OCI-LY1 (cell line): ENCODE data around the gene SCN5A.

ENCODE experiments used
- H2AFZ ChIP-seq: fragments of 200-600 bp; sonication (generic), shearing (Covaris generic); 2 replicates; pipeline ENCODE4 v1.6.0; 2014; ENCODE audit warnings: antibody characterized with exemption, mild to moderate bottlenecking, low read length
- H3F3A ChIP-seq: fragments of 200-600 bp; sonication (generic), shearing (Covaris generic); 2 replicates; pipeline ENCODE4 v1.6.0; 2014; ENCODE audit warnings: mild to moderate bottlenecking, antibody characterized with exemption, low read length, moderate library complexity; ENCODE audit not compliant: insufficient read depth
- H3K27ac ChIP-seq: fragments of 200-600 bp; sonication (generic); 2 replicates; pipeline ENCODE4 v1.5.1; 2014; ENCODE audit warnings: low read length, mixed run types, mild to moderate bottlenecking, low read depth; ENCODE audit not compliant: poor library complexity, severe bottlenecking
- H3K27me3 ChIP-seq: fragments of 200-600 bp; sonication (generic); 2 replicates; pipeline ENCODE4 v1.6.0; 2014; ENCODE audit warnings: antibody characterized with exemption, mild to moderate bottlenecking, low read length, moderate library complexity; ENCODE audit not compliant: insufficient read depth
- H3K36me3 ChIP-seq: fragments of 200-600 bp; sonication (generic); 2 replicates; pipeline ENCODE4 v1.6.1; 2014; ENCODE audit warnings: mild to moderate bottlenecking, antibody characterized with exemption, low read length, moderate library complexity, mixed read lengths; ENCODE audit not compliant: insufficient read depth
- H3K4me1 ChIP-seq: fragments of 200-600 bp; sonication (generic); 2 replicates; pipeline ENCODE4 v1.5.1; 2014; ENCODE audit warnings: mild to moderate bottlenecking, low read length, moderate library complexity; ENCODE audit not compliant: insufficient read depth, severe bottlenecking
- H3K4me2 ChIP-seq: fragments of 200-600 bp; sonication (generic), shearing (Covaris generic); 2 replicates; pipeline ENCODE4 v1.6.1; 2014; ENCODE audit warnings: low read length
- H3K4me3 ChIP-seq: fragments of 200-600 bp; sonication (generic); 2 replicates; pipeline ENCODE4 v1.5.1; 2014; ENCODE audit warnings: low read length, low read depth, mild to moderate bottlenecking, mixed read lengths; ENCODE audit not compliant: poor library complexity, severe bottlenecking
- H3K79me2 ChIP-seq: fragments of 200-600 bp; shearing (Covaris generic); 2 replicates; pipeline ENCODE4 v1.6.1; 2016; ENCODE audit warnings: mixed run types, low read length, mixed read lengths; ENCODE audit not compliant: insufficient read depth
- H3K9ac ChIP-seq: fragments of 200-600 bp; sonication (generic), shearing (Covaris generic); 2 replicates; pipeline ENCODE4 v1.6.1; 2014; ENCODE audit warnings: mild to moderate bottlenecking, low read length, mixed read lengths
- H3K9me2 ChIP-seq: fragments of 200-600 bp; sonication (generic), shearing (Covaris generic); 2 replicates; pipeline ENCODE4 v1.6.1; 2014; ENCODE audit warnings: low read depth, mild to moderate bottlenecking, low read length, mixed read lengths
- H3K9me3 ChIP-seq: fragments of 200-600 bp; shearing (Covaris generic); 2 replicates; pipeline ENCODE4 v1.6.1; 2014; ENCODE audit warnings: low read length, mixed read lengths
- H4K20me1 ChIP-seq: fragments of 200-600 bp; sonication (generic), shearing (Covaris generic); 2 replicates; pipeline ENCODE4 v1.6.0; 2016; ENCODE audit warnings: mild to moderate bottlenecking, low read length; ENCODE audit not compliant: insufficient read depth
- CTCF ChIP-seq: fragments of 200-600 bp; sonication (generic), shearing (Covaris generic); IDR thresholded peaks from 2 replicates; pipeline ENCODE4 v1.5.1; 2017; ENCODE audit warnings: mild to moderate bottlenecking, antibody characterized with exemption, low read length, moderate library complexity, mixed read lengths
- EZH2 ChIP-seq: fragments of 200-600 bp; sonication (generic), shearing (Covaris generic); IDR thresholded peaks from 2 replicates; pipeline ENCODE4 v1.8.0; 2017; ENCODE audit warnings: borderline replicate concordance, mixed run types, mild to moderate bottlenecking, antibody characterized with exemption, low read length, moderate library complexity, mixed read lengths

SCN5A gene

GRCh38 chr3:38564631-38565338, 84.7 kb downstream of the SCN5A start:
- H3K27ac ChIP-seq = no peak overlapping the region
- H3K27me3 ChIP-seq = no peaks in the 10 kb centered on the region

GRCh38 chr3:38563886-38564270, 85.6 kb downstream of the SCN5A start:
- no peaks in the 10 kb centered on the region for H3F3A ChIP-seq
- no peaks in the 10 kb centered on the region for H4K20me1 ChIP-seq
- no peaks in the 10 kb centered on the region for H3K9me2 ChIP-seq
- no peaks in the 10 kb centered on the region for H3K79me2 ChIP-seq
- H3K4me3 ChIP-seq = no peak overlapping the region
- H3K27me3 ChIP-seq = no peaks in the 10 kb centered on the region
- no peak overlapping the region for H3K9ac ChIP-seq
- no peaks in the 10 kb centered on the region for H3K9me3 ChIP-seq
- H3K4me1 ChIP-seq = no peaks in the 10 kb centered on the region
- H3K36me3 ChIP-seq = no peaks in the 10 kb centered on the region
- no peak overlapping the region for H2AFZ ChIP-seq
- no peak overlapping the region for H3K27ac ChIP-seq
- no peak overlapping the region for H3K4me2 ChIP-seq
- TF ChIP-seq EZH2 (no peak), CTCF (no peak)

More at GRCh38 chr3:38564631-38565338, 84.7 kb downstream of the SCN5A start:
- Histone ChIP-seq H3K4me2 (no peak overlapping the region), H3K36me3 (no peaks in the 10 kb centered on the region), H3F3A (no peaks in the 10 kb centered on the region), H3K4me3 (no peak overlapping the region), H3K79me2 (no peaks in the 10 kb centered on the region), H3K9me3 (no peaks in the 10 kb centered on the region), H3K4me1 (no peaks in the 10 kb centered on the region), H4K20me1 (no peaks in the 10 kb centered on the region), H2AFZ (no peak overlapping the region), H3K9me2 (no peaks in the 10 kb centered on the region), H3K9ac (no peak overlapping the region)
- TF ChIP-seq EZH2 = no peak
- no peak for TF ChIP-seq CTCF

- Histone ChIP-seq H3K27me3 (no peaks in the 10 kb centered on the region), H3F3A (no peaks in the 10 kb centered on the region), H3K9ac (no peak overlapping the region), H3K9me3 (no peaks in the 10 kb centered on the region), H3K36me3 (no peaks in the 10 kb centered on the region), H3K4me2 (no peak overlapping the region), H4K20me1 (no peaks in the 10 kb centered on the region), H3K4me3 (no peak overlapping the region), H3K79me2 (no peaks in the 10 kb centered on the region), H3K4me1 (no peaks in the 10 kb centered on the region), H3K27ac (no peak overlapping the region), H2AFZ (no peak overlapping the region), H3K9me2 (no peaks in the 10 kb centered on the region)
- no peak for TF ChIP-seq CTCF
- TF ChIP-seq EZH2 = no peak
These were observed 86.2 kb downstream of the SCN5A start for GRCh38 chr3:38563070-38563885.
